Measurements from ENCODE around the gene SACS. TPM values are rescaled to one million over a fixed set of nuclear protein-coding genes. Genes with fewer than 3 reads are reported as not detected.

SACS gene
- total RNA-seq, 1 experiment from 2014 or later, result 33.4 TPM

GRCh38 chr13:23434491-23434890, 989 bp upstream of the SACS start:
- Histone ChIP-seq H3K9me2 (ENCODE audit: insufficient read depth) (no peaks in the 10 kb centered on the region), H3K79me2 (ENCODE audit: insufficient read depth, low read length) (no peaks in the 10 kb centered on the region), H3K4me1 (ENCODE audit: control insufficient read depth in 1 of 2, insufficient read depth in 2 of 2, low read length in 2 of 2) (no peaks in the 10 kb centered on the region), H3K9me3 (ENCODE audit: control insufficient read depth in 1 of 2, insufficient read depth in 1 of 2, low read depth in 1 of 2, low read length in 2 of 2) (no peaks in the 10 kb centered on the region), H2AFZ (ENCODE audit: low read depth, low read length, poor library complexity, severe bottlenecking) (no peak overlapping the region), H3K27me3 (ENCODE audit: insufficient read depth, low read length) (0 out of 2 replicates have a peak, but pooled peaks cover 3% of the 10 kb centered on the region), H4K20me1 (ENCODE audit: insufficient read depth) (no peaks in the 10 kb centered on the region), H3K9ac (ENCODE audit: low read length) (no peak overlapping the region), H3K4me2 (ENCODE audit: low read length) (no peak overlapping the region), H3K27ac (ENCODE audit: low read depth, low read length) (no peak overlapping the region), H3K36me3 (ENCODE audit: control insufficient read depth in 1 of 2, insufficient read depth in 2 of 2, low read length in 2 of 2) (no peaks in the 10 kb centered on the region), H3K4me3 (replicated peaks in 1 of 2; ENCODE audit: low read depth in 1 of 2, low read length in 2 of 2) (no peak overlapping the region)
- ChIA-PET POLR2A (no interaction called here), RAD21 (ENCODE audit: low non-redundant PET in 1 of 2, low total read pairs in 2 of 2, uncharacterized antibody in 2 of 2, unreplicated experiment in 2 of 2) (no interaction called here), CTCF (no interaction called here)
- BruUV-seq (replicated peaks), result no TSS peak
- DNase-seq (ENCODE audit: low read depth, low spot score), result no peak
- ATAC-seq, result no peak
- no peak for TF ChIP-seq CEBPB (IDR thresholded peaks at IDR 0.05; ENCODE audit: low read depth)
- no peak for TF ChIP-seq JUND (IDR thresholded peaks at IDR 0.05)
- TF ChIP-seq POLR2A (IDR thresholded peaks at IDR 0.05; ENCODE audit: borderline replicate concordance, extremely low read depth, insufficient read depth, insufficient read length), result no peak
- TF ChIP-seq ZBTB33 (IDR thresholded peaks at IDR 0.05; ENCODE audit: extremely low read depth, insufficient replicate concordance, low read length), result no peak
- no peak for TF ChIP-seq TCF7L2 (IDR thresholded peaks at IDR 0.05; ENCODE audit: borderline replicate concordance, extremely low read depth, insufficient read depth, insufficient read length)
- no peak for TF ChIP-seq ZNF274 (IDR thresholded peaks at IDR 0.05; ENCODE audit: low read depth, low read length)
- no peak for TF ChIP-seq YY1 (IDR thresholded peaks at IDR 0.05; ENCODE audit: extremely low read depth, insufficient replicate concordance, low read depth, low read length)
- intact Hi-C loops (cut with micrococcal nuclease), result no loop called here

DNA sequence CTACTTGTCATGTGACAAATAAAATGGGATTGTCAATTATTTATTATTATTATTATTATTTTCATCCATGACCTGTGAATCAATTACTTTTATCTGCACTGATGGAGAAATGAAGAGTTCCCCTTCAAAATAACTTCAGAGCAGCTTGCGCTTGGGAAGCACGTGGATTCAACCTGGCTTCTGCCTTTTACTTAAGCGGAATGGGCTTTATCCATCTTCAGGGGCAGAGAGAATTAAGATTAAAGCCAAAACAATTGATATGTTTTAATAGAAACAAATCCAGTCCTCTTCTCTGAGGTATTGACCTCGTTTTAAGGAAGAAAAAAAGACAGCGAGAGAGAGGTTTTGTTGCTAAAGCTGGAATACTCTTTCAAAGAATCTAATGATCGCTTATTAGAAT, 876 bp downstream of the SACS start:
- Histone ChIP-seq H3K4me3 (replicated peaks in 1 of 2; ENCODE audit: low read depth in 1 of 2, low read length in 2 of 2) (no peak overlapping the region), H3K4me2 (ENCODE audit: low read length) (no peak overlapping the region), H3K27me3 (ENCODE audit: insufficient read depth, low read length) (0 out of 2 replicates have a peak, but pooled peaks cover 3% of the 10 kb centered on the region), H3K36me3 (ENCODE audit: control insufficient read depth in 1 of 2, insufficient read depth in 2 of 2, low read length in 2 of 2) (no peaks in the 10 kb centered on the region), H3K4me1 (ENCODE audit: control insufficient read depth in 1 of 2, insufficient read depth in 2 of 2, low read length in 2 of 2) (no peaks in the 10 kb centered on the region), H2AFZ (ENCODE audit: low read depth, low read length, poor library complexity, severe bottlenecking) (no peak overlapping the region), H4K20me1 (ENCODE audit: insufficient read depth) (no peaks in the 10 kb centered on the region), H3K79me2 (ENCODE audit: insufficient read depth, low read length) (no peaks in the 10 kb centered on the region), H3K9me3 (ENCODE audit: control insufficient read depth in 1 of 2, insufficient read depth in 1 of 2, low read depth in 1 of 2, low read length in 2 of 2) (no peaks in the 10 kb centered on the region), H3K9ac (ENCODE audit: low read length) (no peak overlapping the region), H3K9me2 (ENCODE audit: insufficient read depth) (no peaks in the 10 kb centered on the region), H3K27ac (ENCODE audit: low read depth, low read length) (no peak overlapping the region)
- ChIA-PET POLR2A (no interaction called here), RAD21 (ENCODE audit: low non-redundant PET in 1 of 2, low total read pairs in 2 of 2, uncharacterized antibody in 2 of 2, unreplicated experiment in 2 of 2) (no interaction called here), CTCF (no interaction called here)
- ATAC-seq (no peak), DNase-seq (ENCODE audit: low read depth, low spot score) (no peak)
- no TSS peak for BruUV-seq (replicated peaks)
- no peak for TF ChIP-seq SIN3A (IDR thresholded peaks at IDR 0.05; ENCODE audit: low read depth)
- TF ChIP-seq, protein P1, sequence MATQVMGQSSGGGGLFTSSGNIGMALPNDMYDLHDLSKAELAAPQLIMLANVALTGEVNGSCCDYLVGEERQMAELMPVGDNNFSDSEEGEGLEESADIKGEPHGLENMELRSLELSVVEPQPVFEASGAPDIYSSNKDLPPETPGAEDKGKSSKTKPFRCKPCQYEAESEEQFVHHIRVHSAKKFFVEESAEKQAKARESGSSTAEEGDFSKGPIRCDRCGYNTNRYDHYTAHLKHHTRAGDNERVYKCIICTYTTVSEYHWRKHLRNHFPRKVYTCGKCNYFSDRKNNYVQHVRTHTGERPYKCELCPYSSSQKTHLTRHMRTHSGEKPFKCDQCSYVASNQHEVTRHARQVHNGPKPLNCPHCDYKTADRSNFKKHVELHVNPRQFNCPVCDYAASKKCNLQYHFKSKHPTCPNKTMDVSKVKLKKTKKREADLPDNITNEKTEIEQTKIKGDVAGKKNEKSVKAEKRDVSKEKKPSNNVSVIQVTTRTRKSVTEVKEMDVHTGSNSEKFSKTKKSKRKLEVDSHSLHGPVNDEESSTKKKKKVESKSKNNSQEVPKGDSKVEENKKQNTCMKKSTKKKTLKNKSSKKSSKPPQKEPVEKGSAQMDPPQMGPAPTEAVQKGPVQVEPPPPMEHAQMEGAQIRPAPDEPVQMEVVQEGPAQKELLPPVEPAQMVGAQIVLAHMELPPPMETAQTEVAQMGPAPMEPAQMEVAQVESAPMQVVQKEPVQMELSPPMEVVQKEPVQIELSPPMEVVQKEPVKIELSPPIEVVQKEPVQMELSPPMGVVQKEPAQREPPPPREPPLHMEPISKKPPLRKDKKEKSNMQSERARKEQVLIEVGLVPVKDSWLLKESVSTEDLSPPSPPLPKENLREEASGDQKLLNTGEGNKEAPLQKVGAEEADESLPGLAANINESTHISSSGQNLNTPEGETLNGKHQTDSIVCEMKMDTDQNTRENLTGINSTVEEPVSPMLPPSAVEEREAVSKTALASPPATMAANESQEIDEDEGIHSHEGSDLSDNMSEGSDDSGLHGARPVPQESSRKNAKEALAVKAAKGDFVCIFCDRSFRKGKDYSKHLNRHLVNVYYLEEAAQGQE (IDR thresholded peaks at IDR 0.05; ENCODE audit: low read depth), result no peak
- TF ChIP-seq SP1 (IDR thresholded peaks at IDR 0.05; ENCODE audit: low read depth), result no peak
- no peak for TF ChIP-seq SRF (IDR thresholded peaks at IDR 0.05; ENCODE audit: low read depth)
- TF ChIP-seq YY1 (IDR thresholded peaks at IDR 0.05; ENCODE audit: extremely low read depth, insufficient replicate concordance, low read depth, low read length), result no peak
- TF ChIP-seq CEBPB (IDR thresholded peaks at IDR 0.05; ENCODE audit: low read depth), result no peak
- no peak for TF ChIP-seq ATF3 (IDR thresholded peaks at IDR 0.05)
- no peak for TF ChIP-seq POLR2A (IDR thresholded peaks at IDR 0.05; ENCODE audit: borderline replicate concordance, extremely low read depth, insufficient read depth, insufficient read length)
- intact Hi-C loops (cut with micrococcal nuclease), result no loop called here
